Measurements from ENCODE around the gene ARID5A. TPM values are rescaled to one million over a fixed set of nuclear protein-coding genes. Genes with fewer than 3 reads are reported as not detected.

The ARID5A gene
- total RNA-seq, 2 experiments from 2014 or later: 61.5 to 64.3 TPM

GRCh38 chr2:96517079-96517478, 19.5 kb upstream of the ARID5A start:
- no peaks in the 10 kb centered on the region for H3K4me1 Mint-ChIP-seq (ENCODE audit: low read depth)
- intact Hi-C loops (cut with micrococcal nuclease): no loop called here
- no peak overlapping the region for H3K27ac Mint-ChIP-seq
- ChIA-PET CTCF (interaction anchor here (1.0 to 2.6 kb wide), 4 partner anchors 11 to 110 kb away, joined by 3 to 13 read pairs (median 4); partner anchors contain the start of genes ARID5A and NEURL3), POLR2A (interaction anchor here (1.2 kb wide), 1 partner anchor 9 kb away, joined by 3 read pairs; no protein-coding TSS in a partner anchor)
- H3K9me3 Mint-ChIP-seq: peaks cover 6% of the 10 kb centered on the region
- no peak for DNase-seq
- TF ChIP-seq, protein P1, sequence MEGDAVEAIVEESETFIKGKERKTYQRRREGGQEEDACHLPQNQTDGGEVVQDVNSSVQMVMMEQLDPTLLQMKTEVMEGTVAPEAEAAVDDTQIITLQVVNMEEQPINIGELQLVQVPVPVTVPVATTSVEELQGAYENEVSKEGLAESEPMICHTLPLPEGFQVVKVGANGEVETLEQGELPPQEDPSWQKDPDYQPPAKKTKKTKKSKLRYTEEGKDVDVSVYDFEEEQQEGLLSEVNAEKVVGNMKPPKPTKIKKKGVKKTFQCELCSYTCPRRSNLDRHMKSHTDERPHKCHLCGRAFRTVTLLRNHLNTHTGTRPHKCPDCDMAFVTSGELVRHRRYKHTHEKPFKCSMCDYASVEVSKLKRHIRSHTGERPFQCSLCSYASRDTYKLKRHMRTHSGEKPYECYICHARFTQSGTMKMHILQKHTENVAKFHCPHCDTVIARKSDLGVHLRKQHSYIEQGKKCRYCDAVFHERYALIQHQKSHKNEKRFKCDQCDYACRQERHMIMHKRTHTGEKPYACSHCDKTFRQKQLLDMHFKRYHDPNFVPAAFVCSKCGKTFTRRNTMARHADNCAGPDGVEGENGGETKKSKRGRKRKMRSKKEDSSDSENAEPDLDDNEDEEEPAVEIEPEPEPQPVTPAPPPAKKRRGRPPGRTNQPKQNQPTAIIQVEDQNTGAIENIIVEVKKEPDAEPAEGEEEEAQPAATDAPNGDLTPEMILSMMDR (IDR thresholded peaks at IDR 0.05): no peak
- ATAC-seq: no peak
- no peak overlapping the region for H3K4me3 Mint-ChIP-seq
- H3K27me3 Mint-ChIP-seq: peaks cover 1% of the 10 kb centered on the region
- no peaks in the 10 kb centered on the region for H3K36me3 Mint-ChIP-seq (ENCODE audit: low read depth)

- TF ChIP-seq, protein P1 (IDR thresholded peaks at IDR 0.05): no peak
- intact Hi-C loops (cut with micrococcal nuclease): no loop called here
- H3K27ac Mint-ChIP-seq: no peak overlapping the region
- H3K27me3 Mint-ChIP-seq: no peaks in the 10 kb centered on the region
- H3K4me1 Mint-ChIP-seq (ENCODE audit: low read depth): peaks cover 17% of the 10 kb centered on the region
- DNase-seq: no peak
- ChIA-PET CTCF (interaction anchor here (13.5 kb wide), 1 partner anchor 10 kb away, joined by 91 read pairs; no protein-coding TSS in a partner anchor), POLR2A (interaction anchor here (0.6 to 23.0 kb wide), 2 partner anchors 27 to 162 kb away, joined by 3 to 438 read pairs; partner anchors contain the start of gene ARID5A)
- H3K9me3 Mint-ChIP-seq: peaks cover 6% of the 10 kb centered on the region
- H3K36me3 Mint-ChIP-seq (ENCODE audit: low read depth): no peaks in the 10 kb centered on the region
- no peak overlapping the region for H3K4me3 Mint-ChIP-seq
- no peak for ATAC-seq
Measured at GRCh38 chr2:96520231-96520630, 16.3 kb upstream of the ARID5A start.

GRCh38 chr2:96520697-96521096, 15.9 kb upstream of the ARID5A start:
- ChIA-PET POLR2A (interaction anchor here (23.0 kb wide), 1 partner anchor 26 kb away, joined by 438 read pairs; the partner anchor contains the start of gene ARID5A), CTCF (interaction anchor here (1.4 to 13.5 kb wide), 2 partner anchors 11 to 114 kb away, joined by 3 to 91 read pairs; no protein-coding TSS in a partner anchor)
- intact Hi-C loops (cut with micrococcal nuclease): no loop called here
- Mint-ChIP-seq H3K4me3 (no peak overlapping the region), H3K27ac (no peak overlapping the region), H3K4me1 (ENCODE audit: low read depth) (peaks cover 17% of the 10 kb centered on the region), H3K36me3 (ENCODE audit: low read depth) (no peaks in the 10 kb centered on the region), H3K27me3 (no peaks in the 10 kb centered on the region), H3K9me3 (peaks cover 6% of the 10 kb centered on the region)
- DNase-seq (no peak), ATAC-seq (no peak)
- TF ChIP-seq, protein P1 (IDR thresholded peaks at IDR 0.05): no peak

GRCh38 chr2:96521219-96521618, 15.3 kb upstream of the ARID5A start:
- no peak for DNase-seq
- ChIA-PET POLR2A (interaction anchor here (23.0 kb wide), 1 partner anchor 26 kb away, joined by 438 read pairs; the partner anchor contains the start of gene ARID5A), CTCF (interaction anchor here (0.9 to 13.5 kb wide), 3 partner anchors 11 to 115 kb away, joined by 3 to 91 read pairs (median 3); no protein-coding TSS in a partner anchor)
- H3K27ac Mint-ChIP-seq: no peak overlapping the region
- peaks cover 22% of the 10 kb centered on the region for H3K4me1 Mint-ChIP-seq (ENCODE audit: low read depth)
- TF ChIP-seq, protein P1 (IDR thresholded peaks at IDR 0.05): no peak
- H3K27me3 Mint-ChIP-seq: no peaks in the 10 kb centered on the region
- intact Hi-C loops (cut with micrococcal nuclease): no loop called here
- ATAC-seq: no peak
- H3K4me3 Mint-ChIP-seq: no peak overlapping the region
- no peaks in the 10 kb centered on the region for H3K36me3 Mint-ChIP-seq (ENCODE audit: low read depth)
- H3K9me3 Mint-ChIP-seq: peaks cover 6% of the 10 kb centered on the region

Data from activated CD8-positive, alpha-beta T cell treated with anti-CD3 and anti-CD28 coated beads for 36 hours (primary cell).